ENCODE data around the gene GPR84. TPM values are rescaled to one million over a fixed set of nuclear protein-coding genes. Genes with fewer than 3 reads are reported as not detected.
A peak's percentile ranks its signal among the peaks of the same experiment; 100 is the strongest.

GPR84 gene
- total and polyA plus RNA-seq, 2 of the 13 experiments (the other 11 are each of a cell fraction or from before 2014, with no cell fraction given), result not detected

DNA sequence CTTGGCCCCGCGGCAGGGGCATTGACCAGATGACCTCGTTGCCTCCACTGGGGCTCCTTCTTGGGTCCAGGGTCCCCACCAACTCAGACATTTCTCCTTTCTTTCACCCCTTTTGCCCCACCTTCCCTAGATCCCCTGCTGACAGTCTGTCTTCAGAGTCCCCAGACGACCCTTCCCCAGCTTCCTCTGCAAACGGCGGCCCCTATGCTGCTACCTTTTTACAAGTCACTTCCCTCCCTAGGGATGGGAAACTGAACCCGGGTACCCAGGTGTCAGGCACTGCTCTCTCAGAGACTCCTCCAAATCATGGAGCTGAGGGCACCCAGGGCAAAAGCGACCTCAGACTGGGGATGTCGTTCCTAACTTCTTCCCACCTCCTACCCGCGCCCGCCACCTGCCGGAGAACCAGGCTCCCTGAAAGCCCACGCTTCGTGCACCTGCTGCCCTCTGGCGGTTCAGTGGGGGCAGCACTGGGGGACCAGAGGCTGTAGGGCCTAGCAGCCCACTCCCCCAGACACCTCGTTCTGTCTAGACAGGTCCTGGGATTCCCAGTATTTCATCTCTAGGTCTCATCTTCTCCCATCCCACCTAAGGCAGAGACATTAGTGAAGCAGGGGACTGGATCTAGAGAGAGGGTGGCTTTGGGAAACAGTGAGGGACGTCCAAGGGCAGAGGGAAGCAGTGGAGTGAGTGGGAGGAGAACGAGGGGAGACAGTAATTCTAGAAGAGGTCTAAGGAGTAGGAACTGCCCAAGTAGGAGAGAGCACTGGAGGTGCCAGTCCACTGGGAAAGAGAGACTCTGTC, 15.3 kb upstream of the GPR84 start (continued):
- TF ChIP-seq, protein P1, sequence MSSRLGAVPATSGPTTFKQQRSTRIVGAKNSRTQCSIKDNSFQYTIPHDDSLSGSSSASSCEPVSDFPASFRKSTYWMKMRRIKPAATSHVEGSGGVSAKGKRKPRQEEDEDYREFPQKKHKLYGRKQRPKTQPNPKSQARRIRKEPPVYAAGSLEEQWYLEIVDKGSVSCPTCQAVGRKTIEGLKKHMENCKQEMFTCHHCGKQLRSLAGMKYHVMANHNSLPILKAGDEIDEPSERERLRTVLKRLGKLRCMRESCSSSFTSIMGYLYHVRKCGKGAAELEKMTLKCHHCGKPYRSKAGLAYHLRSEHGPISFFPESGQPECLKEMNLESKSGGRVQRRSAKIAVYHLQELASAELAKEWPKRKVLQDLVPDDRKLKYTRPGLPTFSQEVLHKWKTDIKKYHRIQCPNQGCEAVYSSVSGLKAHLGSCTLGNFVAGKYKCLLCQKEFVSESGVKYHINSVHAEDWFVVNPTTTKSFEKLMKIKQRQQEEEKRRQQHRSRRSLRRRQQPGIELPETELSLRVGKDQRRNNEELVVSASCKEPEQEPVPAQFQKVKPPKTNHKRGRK (CRISPR knock-in tag; IDR thresholded peaks at IDR 0.05), result no peak
- peak; percentile 43; the same call in 1 of the 2 replicates for TF ChIP-seq ZSCAN25 (CRISPR knock-in tag; IDR thresholded peaks at IDR 0.05)
- no peak for TF ChIP-seq GZF1 (CRISPR knock-in tag; IDR thresholded peaks at IDR 0.05)
- no peak for TF ChIP-seq ZNF10 (CRISPR knock-in tag; IDR thresholded peaks at IDR 0.05; ENCODE audit: borderline replicate concordance, low read depth)
- TF ChIP-seq MED13 (CRISPR knock-in tag; IDR thresholded peaks at IDR 0.05), result no peak
- no peak for TF ChIP-seq NBN (conservative IDR thresholded peaks at IDR 0.05)
- 0 out of 2 replicates have a peak, but pooled peaks have one; percentile 58 for TF ChIP-seq ARHGAP35 (CRISPR knock-in tag; IDR thresholded peaks at IDR 0.05; ENCODE audit: borderline replicate concordance)
- 0 out of 2 replicates have a peak, but pooled peaks have one; percentile 53 for TF ChIP-seq ELF1 (CRISPR knock-in tag; IDR thresholded peaks at IDR 0.05)
- TF ChIP-seq, protein P2, sequence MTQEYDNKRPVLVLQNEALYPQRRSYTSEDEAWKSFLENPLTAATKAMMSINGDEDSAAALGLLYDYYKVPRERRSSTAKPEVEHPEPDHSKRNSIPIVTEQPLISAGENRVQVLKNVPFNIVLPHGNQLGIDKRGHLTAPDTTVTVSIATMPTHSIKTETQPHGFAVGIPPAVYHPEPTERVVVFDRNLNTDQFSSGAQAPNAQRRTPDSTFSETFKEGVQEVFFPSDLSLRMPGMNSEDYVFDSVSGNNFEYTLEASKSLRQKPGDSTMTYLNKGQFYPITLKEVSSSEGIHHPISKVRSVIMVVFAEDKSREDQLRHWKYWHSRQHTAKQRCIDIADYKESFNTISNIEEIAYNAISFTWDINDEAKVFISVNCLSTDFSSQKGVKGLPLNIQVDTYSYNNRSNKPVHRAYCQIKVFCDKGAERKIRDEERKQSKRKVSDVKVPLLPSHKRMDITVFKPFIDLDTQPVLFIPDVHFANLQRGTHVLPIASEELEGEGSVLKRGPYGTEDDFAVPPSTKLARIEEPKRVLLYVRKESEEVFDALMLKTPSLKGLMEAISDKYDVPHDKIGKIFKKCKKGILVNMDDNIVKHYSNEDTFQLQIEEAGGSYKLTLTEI (CRISPR knock-in tag; conservative IDR thresholded peaks at IDR 0.05), result no peak
- no peak for TF ChIP-seq HMG20A (CRISPR knock-in tag; IDR thresholded peaks at IDR 0.05; ENCODE audit: borderline replicate concordance)
- TF ChIP-seq KAT2B (IDR thresholded peaks at IDR 0.05; ENCODE audit: borderline replicate concordance, low read depth, low read length), result no peak
- no peak for TF ChIP-seq PHF5A (CRISPR knock-in tag; IDR thresholded peaks at IDR 0.05; ENCODE audit: low read depth, unreplicated experiment)
- TF ChIP-seq, protein P3, sequence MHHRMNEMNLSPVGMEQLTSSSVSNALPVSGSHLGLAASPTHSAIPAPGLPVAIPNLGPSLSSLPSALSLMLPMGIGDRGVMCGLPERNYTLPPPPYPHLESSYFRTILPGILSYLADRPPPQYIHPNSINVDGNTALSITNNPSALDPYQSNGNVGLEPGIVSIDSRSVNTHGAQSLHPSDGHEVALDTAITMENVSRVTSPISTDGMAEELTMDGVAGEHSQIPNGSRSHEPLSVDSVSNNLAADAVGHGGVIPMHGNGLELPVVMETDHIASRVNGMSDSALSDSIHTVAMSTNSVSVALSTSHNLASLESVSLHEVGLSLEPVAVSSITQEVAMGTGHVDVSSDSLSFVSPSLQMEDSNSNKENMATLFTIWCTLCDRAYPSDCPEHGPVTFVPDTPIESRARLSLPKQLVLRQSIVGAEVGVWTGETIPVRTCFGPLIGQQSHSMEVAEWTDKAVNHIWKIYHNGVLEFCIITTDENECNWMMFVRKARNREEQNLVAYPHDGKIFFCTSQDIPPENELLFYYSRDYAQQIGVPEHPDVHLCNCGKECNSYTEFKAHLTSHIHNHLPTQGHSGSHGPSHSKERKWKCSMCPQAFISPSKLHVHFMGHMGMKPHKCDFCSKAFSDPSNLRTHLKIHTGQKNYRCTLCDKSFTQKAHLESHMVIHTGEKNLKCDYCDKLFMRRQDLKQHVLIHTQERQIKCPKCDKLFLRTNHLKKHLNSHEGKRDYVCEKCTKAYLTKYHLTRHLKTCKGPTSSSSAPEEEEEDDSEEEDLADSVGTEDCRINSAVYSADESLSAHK (CRISPR knock-in tag; IDR thresholded peaks at IDR 0.05; ENCODE audit: borderline replicate concordance), result no peak
- TF ChIP-seq, protein P4, sequence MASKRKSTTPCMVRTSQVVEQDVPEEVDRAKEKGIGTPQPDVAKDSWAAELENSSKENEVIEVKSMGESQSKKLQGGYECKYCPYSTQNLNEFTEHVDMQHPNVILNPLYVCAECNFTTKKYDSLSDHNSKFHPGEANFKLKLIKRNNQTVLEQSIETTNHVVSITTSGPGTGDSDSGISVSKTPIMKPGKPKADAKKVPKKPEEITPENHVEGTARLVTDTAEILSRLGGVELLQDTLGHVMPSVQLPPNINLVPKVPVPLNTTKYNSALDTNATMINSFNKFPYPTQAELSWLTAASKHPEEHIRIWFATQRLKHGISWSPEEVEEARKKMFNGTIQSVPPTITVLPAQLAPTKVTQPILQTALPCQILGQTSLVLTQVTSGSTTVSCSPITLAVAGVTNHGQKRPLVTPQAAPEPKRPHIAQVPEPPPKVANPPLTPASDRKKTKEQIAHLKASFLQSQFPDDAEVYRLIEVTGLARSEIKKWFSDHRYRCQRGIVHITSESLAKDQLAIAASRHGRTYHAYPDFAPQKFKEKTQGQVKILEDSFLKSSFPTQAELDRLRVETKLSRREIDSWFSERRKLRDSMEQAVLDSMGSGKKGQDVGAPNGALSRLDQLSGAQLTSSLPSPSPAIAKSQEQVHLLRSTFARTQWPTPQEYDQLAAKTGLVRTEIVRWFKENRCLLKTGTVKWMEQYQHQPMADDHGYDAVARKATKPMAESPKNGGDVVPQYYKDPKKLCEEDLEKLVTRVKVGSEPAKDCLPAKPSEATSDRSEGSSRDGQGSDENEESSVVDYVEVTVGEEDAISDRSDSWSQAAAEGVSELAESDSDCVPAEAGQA (IDR thresholded peaks at IDR 0.05; ENCODE audit: low read depth), result no peak
- TF ChIP-seq, protein P4 (CRISPR knock-in tag; IDR thresholded peaks at IDR 0.05; ENCODE audit: borderline replicate concordance), result no peak
- no peak for TF ChIP-seq MLLT10 (CRISPR knock-in tag; IDR thresholded peaks at IDR 0.05)
- TF ChIP-seq ZBTB3 (CRISPR knock-in tag; IDR thresholded peaks at IDR 0.05; ENCODE audit: borderline replicate concordance, low read depth), result no peak
- TF ChIP-seq KLF11 (CRISPR knock-in tag; IDR thresholded peaks at IDR 0.05), result 0 out of 2 replicates have a peak, but pooled peaks have one; percentile 32
